Fibroblast of villous mesenchyme (primary cell): ENCODE measurements around the gene WNT8B. TPM values are rescaled to one million over a fixed set of nuclear protein-coding genes. Genes with fewer than 3 reads are reported as not detected.

Experiments
- DNase-seq: peaks from one replicate; pipeline ENCODE4 v3.0.0-alpha.2; 2010; ENCODE audit warnings: low read depth
- H3K4me3 ChIP-seq: 2 replicates; pipeline ENCODE4 v1.5.1; 2011; ENCODE audit warnings: low read depth, mild to moderate bottlenecking, low read length
- CTCF ChIP-seq: IDR thresholded peaks from 2 replicates; pipeline ENCODE4 v1.5.1; 2012; ENCODE audit warnings: low read depth, mild to moderate bottlenecking, low read length; ENCODE audit not compliant: insufficient read depth
- total RNA-seq: library from RNA; depleted of rRNA; stranded (reverse); fragments of >200 nt; gene quantifications from 2 replicates; pipeline ENCODE4 v1.2.3, GENCODE V29; 2012

Gene WNT8B
- total RNA-seq, 1 donor = not detected

GRCh38 chr10:100438674-100439315 is 24.0 kb upstream of the WNT8B start:
- no peak for DNase-seq
- no peak for TF ChIP-seq CTCF
- no peak overlapping the region for H3K4me3 ChIP-seq

GRCh38 chr10:100442548-100442947 is 20.3 kb upstream of the WNT8B start:
- H3K4me3 ChIP-seq = no peak overlapping the region
- no peak for TF ChIP-seq CTCF
- no peak for DNase-seq

- H3K4me3 ChIP-seq = no peak overlapping the region
- no peak for DNase-seq
- no peak for TF ChIP-seq CTCF
Measured at GRCh38 chr10:100446130-100446761, 16.6 kb upstream of the WNT8B start.

GRCh38 chr10:100447663-100448062 is 15.1 kb upstream of the WNT8B start:
- H3K4me3 ChIP-seq = no peak overlapping the region
- DNase-seq = no peak
- TF ChIP-seq CTCF = no peak

GRCh38 chr10:100448951-100449350 is 13.9 kb upstream of the WNT8B start:
- no peak for DNase-seq
- no peak for TF ChIP-seq CTCF
- H3K4me3 ChIP-seq = no peak overlapping the region

GRCh38 chr10:100468322-100468721 is 5.5 kb downstream of the WNT8B start:
- no peak overlapping the region for H3K4me3 ChIP-seq
- DNase-seq = no peak
- TF ChIP-seq CTCF = no peak
